GM12892 (cell line): ENCODE measurements around the gene JARID2.

ENCODE experiments used
- POLR2A ChIP-seq: IDR thresholded peaks from 2 replicates; pipeline ENCODE4 v1.6.1; 2011; ENCODE audit warnings: low read depth, low read length, control low read depth
- POLR2AphosphoS5 ChIP-seq: IDR thresholded peaks from 2 replicates; pipeline ENCODE4 v1.6.1; 2011; ENCODE audit warnings: low read depth, low read length, control low read depth
- TAF1 ChIP-seq: IDR thresholded peaks from 2 replicates; pipeline ENCODE4 v1.6.1; 2011; ENCODE audit warnings: low read depth, mild to moderate bottlenecking, control low read depth, low read length, borderline replicate concordance

GRCh38 chr6:15255909-15256395 lies 10.1 kb downstream of the JARID2 start:
- TF ChIP-seq POLR2A, result no peak
- no peak for TF ChIP-seq POLR2AphosphoS5
- TF ChIP-seq TAF1, result no peak
